Measurements from ENCODE around the gene SLC8A3. TPM values are rescaled to one million over a fixed set of nuclear protein-coding genes. Genes with fewer than 3 reads are reported as not detected.

SLC8A3 gene
- total RNA-seq, 2 donors from 2014 or later, result 0.40 TPM

DNA sequence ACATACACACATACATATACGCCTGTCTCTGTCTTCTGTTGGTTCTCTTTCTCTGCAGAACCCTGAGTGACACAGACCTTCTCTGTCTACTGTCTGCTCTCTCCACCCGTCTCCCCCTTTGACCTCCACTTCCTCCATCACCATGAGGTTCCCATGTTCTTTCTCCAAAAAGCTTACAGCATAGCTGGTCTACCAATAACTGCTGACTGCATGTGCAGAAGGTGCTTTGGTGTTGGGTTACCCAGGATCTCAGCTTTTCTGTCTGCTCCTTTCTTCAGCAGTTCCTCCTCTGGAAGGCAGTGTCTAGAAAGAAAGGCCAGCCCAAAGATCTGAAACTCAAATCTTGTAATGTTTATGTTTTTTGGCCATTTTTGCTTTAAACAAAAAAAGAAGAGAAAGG, 184.0 kb downstream of the SLC8A3 start:
- intact Hi-C loops (cut with DNase I), result no loop called here
- DNase-seq, result no peak
- Histone ChIP-seq H3K4me3 (no peak overlapping the region), H3K4me1 (no peaks in the 10 kb centered on the region), H3K9me3 (no peaks in the 10 kb centered on the region), H3K9ac (ENCODE audit: low read depth in 2 of 2, low read length in 2 of 2) (no peak overlapping the region), H3K27me3 (no peaks in the 10 kb centered on the region), H3K27ac (no peak overlapping the region), H3K36me3 (no peaks in the 10 kb centered on the region)
- TF ChIP-seq, protein P1, sequence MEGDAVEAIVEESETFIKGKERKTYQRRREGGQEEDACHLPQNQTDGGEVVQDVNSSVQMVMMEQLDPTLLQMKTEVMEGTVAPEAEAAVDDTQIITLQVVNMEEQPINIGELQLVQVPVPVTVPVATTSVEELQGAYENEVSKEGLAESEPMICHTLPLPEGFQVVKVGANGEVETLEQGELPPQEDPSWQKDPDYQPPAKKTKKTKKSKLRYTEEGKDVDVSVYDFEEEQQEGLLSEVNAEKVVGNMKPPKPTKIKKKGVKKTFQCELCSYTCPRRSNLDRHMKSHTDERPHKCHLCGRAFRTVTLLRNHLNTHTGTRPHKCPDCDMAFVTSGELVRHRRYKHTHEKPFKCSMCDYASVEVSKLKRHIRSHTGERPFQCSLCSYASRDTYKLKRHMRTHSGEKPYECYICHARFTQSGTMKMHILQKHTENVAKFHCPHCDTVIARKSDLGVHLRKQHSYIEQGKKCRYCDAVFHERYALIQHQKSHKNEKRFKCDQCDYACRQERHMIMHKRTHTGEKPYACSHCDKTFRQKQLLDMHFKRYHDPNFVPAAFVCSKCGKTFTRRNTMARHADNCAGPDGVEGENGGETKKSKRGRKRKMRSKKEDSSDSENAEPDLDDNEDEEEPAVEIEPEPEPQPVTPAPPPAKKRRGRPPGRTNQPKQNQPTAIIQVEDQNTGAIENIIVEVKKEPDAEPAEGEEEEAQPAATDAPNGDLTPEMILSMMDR (IDR thresholded peaks at IDR 0.05), result no peak

DNA sequence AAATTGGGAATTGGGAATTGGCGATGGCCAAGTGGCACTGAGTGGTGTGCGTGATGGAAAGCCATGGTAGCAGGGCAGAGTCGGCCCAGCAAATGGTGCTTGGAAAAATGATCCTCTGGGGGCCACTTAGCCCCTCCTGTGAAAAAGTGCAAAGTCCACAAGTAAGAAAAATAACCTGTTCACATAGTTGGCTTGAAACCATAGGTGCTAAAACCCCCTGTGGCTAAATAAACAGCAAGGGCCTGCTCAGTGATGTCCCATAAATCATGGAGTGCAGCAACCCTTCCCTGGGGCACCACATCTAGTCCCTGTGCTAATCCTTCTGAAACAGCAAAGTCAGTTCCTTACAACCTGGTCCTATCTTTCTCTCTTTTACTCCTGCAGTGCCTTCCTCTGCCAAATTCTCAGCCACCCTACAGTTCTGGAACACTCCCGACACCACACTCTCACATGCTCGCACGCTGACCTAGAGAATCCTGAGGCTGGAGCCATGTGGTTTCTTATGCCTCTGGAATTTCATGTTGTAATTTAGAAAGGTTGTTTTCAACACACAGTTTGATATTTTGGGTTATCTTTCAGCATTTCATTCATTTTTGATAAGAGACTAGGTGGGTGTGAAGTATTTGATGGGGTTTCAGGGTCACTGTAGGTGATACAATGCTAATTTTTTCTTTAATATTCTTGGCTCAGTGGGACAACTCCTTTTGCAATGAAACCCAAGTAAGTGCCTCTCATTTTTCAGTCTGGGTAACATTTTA, 186.0 kb downstream of the SLC8A3 start:
- DNase-seq, result no peak
- H3K27ac ChIP-seq, result no peak overlapping the region
- no peaks in the 10 kb centered on the region for H3K36me3 ChIP-seq
- no peaks in the 10 kb centered on the region for H3K4me1 ChIP-seq
- H3K9me3 ChIP-seq, result no peaks in the 10 kb centered on the region
- H3K27me3 ChIP-seq, result no peaks in the 10 kb centered on the region
- TF ChIP-seq, protein P1 (IDR thresholded peaks at IDR 0.05), result no peak
- no peak overlapping the region for H3K9ac ChIP-seq (ENCODE audit: low read depth in 2 of 2, low read length in 2 of 2)
- no peak overlapping the region for H3K4me3 ChIP-seq
- intact Hi-C loops (cut with DNase I), result no loop called here

DNA sequence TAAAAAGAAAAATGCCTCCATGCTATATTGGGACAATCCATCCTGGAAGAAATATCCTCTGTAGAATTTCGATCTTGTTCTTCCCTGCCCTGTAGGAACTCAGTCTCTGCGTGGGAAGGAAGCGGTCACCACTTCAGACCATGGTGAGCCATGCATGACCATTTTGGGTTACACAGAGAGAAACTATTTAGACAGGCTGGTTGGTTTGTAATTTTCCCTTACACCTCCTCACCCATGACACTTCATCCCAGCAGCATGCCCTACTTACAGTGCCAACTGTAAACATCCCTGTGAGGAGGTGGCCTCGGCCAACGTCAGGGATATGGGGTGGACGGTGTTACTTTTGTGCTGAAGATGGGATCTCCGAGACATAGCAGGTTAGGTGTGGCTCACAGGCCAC, 188.2 kb downstream of the SLC8A3 start:
- H3K27ac ChIP-seq, result no peak overlapping the region
- H3K4me1 ChIP-seq, result no peaks in the 10 kb centered on the region
- intact Hi-C loops (cut with DNase I), result no loop called here
- H3K27me3 ChIP-seq, result no peaks in the 10 kb centered on the region
- H3K9me3 ChIP-seq, result no peaks in the 10 kb centered on the region
- DNase-seq, result no peak
- no peak overlapping the region for H3K4me3 ChIP-seq
- TF ChIP-seq, protein P1 (IDR thresholded peaks at IDR 0.05), result no peak
- H3K9ac ChIP-seq (ENCODE audit: low read depth in 2 of 2, low read length in 2 of 2), result no peak overlapping the region
- H3K36me3 ChIP-seq, result no peaks in the 10 kb centered on the region

DNA sequence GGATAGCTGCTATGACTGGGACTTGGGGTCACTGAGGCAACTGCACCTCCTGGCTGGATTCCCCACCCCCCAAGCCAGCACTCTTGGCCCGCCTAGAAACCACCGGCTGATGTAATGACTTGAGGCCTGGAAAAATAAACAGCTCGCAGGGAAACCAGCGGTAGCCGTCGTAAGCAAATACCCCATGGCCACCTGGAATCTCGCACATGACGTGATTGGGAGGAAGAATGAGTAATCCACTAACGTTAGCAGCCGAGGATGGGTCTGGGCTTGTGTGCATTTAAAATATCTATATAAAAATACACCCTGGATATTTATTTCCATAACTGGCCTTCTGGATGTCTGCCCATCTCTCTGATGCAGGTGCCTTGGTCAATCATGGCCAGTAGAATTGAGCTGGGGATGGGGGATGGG, 189.5 kb downstream of the SLC8A3 start:
- H3K4me1 ChIP-seq, result no peaks in the 10 kb centered on the region
- no peaks in the 10 kb centered on the region for H3K27me3 ChIP-seq
- TF ChIP-seq, protein P1 (IDR thresholded peaks at IDR 0.05), result no peak
- H3K9me3 ChIP-seq, result no peaks in the 10 kb centered on the region
- intact Hi-C loops (cut with DNase I), result no loop called here
- H3K27ac ChIP-seq, result no peak overlapping the region
- no peak for DNase-seq
- no peak overlapping the region for H3K4me3 ChIP-seq
- no peaks in the 10 kb centered on the region for H3K36me3 ChIP-seq
- H3K9ac ChIP-seq (ENCODE audit: low read depth in 2 of 2, low read length in 2 of 2), result no peak overlapping the region

DNA sequence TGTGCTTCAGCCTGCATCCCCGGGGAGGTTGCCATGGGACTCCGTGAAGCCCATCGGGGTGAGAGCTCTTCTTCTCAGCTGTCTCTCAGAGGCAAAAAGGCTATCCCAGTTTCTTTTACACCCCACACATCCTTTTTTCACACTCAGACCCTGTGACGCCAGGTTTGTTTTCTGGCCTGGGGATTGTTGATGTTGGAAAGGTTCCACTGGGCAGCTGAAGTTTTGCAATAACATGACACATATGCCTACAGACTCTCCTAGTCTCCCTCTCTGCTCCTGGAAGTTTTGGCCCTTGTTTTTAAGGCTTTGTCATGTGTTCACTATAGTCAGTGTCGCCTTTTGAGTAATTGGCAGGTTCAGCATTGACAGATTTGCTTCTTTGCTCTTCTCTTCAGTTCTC, 190.9 kb downstream of the SLC8A3 start:
- TF ChIP-seq, protein P1 (IDR thresholded peaks at IDR 0.05), result no peak
- Histone ChIP-seq H3K4me3 (no peak overlapping the region), H3K36me3 (no peaks in the 10 kb centered on the region), H3K27me3 (no peaks in the 10 kb centered on the region), H3K9ac (ENCODE audit: low read depth in 2 of 2, low read length in 2 of 2) (no peak overlapping the region), H3K27ac (no peak overlapping the region), H3K9me3 (no peaks in the 10 kb centered on the region), H3K4me1 (no peaks in the 10 kb centered on the region)
- intact Hi-C loops (cut with DNase I), result no loop called here
- DNase-seq, result no peak
